IMR-90 (cell line): ENCODE measurements around the gene SCYL2.

Experiments used
- CTCF ChIP-seq: conservative IDR thresholded peaks from 2 replicates; pipeline ENCODE4 v1.5.1; 2012; ENCODE audit warnings: mild to moderate bottlenecking, low read depth, low read length, improper control_type of control experiment
- MAFK ChIP-seq: IDR thresholded peaks from 2 replicates; pipeline ENCODE4 v1.6.1; 2012; ENCODE audit warnings: low read depth, low read length, improper control_type of control experiment
- NFE2L2 ChIP-seq: fragments of 150-350 bp; IDR thresholded peaks from 2 replicates; pipeline ENCODE4 v1.6.1; 2016; ENCODE audit warnings: low read depth, mild to moderate bottlenecking, low read length
- RCOR1 ChIP-seq: IDR thresholded peaks from 2 replicates; pipeline ENCODE4 v1.6.1; 2012; ENCODE audit warnings: mild to moderate bottlenecking, low read length, improper control_type of control experiment; ENCODE audit not compliant: insufficient replicate concordance

GRCh38 chr12:100303831-100304230 lies 36.9 kb downstream of the SCYL2 start:
- no peak for TF ChIP-seq CTCF
- no peak for TF ChIP-seq RCOR1
- no peak for TF ChIP-seq MAFK
- no peak for TF ChIP-seq NFE2L2
